ENCODE data around the gene OR7G1. TPM values are rescaled to one million over a fixed set of nuclear protein-coding genes. Genes with fewer than 3 reads are reported as not detected.

OR7G1 gene
- total and polyA plus RNA-seq, 2 of the 4 experiments (the other 2 are of a cell fraction), result not detected

GRCh38 chr19:9130965-9131364, 15.4 kb upstream of the OR7G1 start:
- no peak overlapping the region for H3K56ac ChIP-seq (ENCODE audit: extremely low read depth, insufficient read depth, low read length)
- no peak overlapping the region for H4K91ac ChIP-seq (ENCODE audit: insufficient read depth, low read depth, low read length)
- in situ Hi-C loops (cut with MboI; ENCODE audit: low sequenced_read_pairs) (loop anchor here (10.0 to 25.0 kb wide), 2 partner anchors 664 to 931 kb away; no protein-coding TSS in a partner anchor), dilution Hi-C loops (cut with HindIII; ENCODE audit: low sequenced_read_pairs, unreplicated experiment) (no loop called here), intact Hi-C loops (cut with micrococcal nuclease) (no loop called here)
- no peak overlapping the region for H2AK9ac ChIP-seq (replicated peaks; ENCODE audit: low read depth, low read length, poor library complexity)
- no peaks in the 10 kb centered on the region for H4K20me1 ChIP-seq (ENCODE audit: insufficient read depth, low read length)
- no peak overlapping the region for H3K4me2 ChIP-seq (ENCODE audit: low read depth, low read length)
- no peak overlapping the region for H4K5ac ChIP-seq (ENCODE audit: low read depth, low read length)
- H2AK5ac ChIP-seq (ENCODE audit: low read depth, low read length), result no peak overlapping the region
- H3K9me3 ChIP-seq (ENCODE audit: control insufficient read depth, insufficient read depth, low read length), result no peaks in the 10 kb centered on the region; the same call in 1 of the 2 replicates
- no peak overlapping the region for H4K8ac ChIP-seq (ENCODE audit: low read depth in 2 of 2, low read length in 2 of 2)
- no peak overlapping the region for H2BK15ac ChIP-seq (ENCODE audit: low read depth, low read length)
- no peaks in the 10 kb centered on the region for H3K27me3 ChIP-seq (ENCODE audit: control insufficient read depth, insufficient read depth, low read length)
- no peak overlapping the region for H2BK5ac ChIP-seq (ENCODE audit: low read depth, low read length, poor library complexity, severe bottlenecking)
- no peak overlapping the region for H3K9ac ChIP-seq (ENCODE audit: low read depth, low read length)
- BruUV-seq (replicated peaks), result no TSS peak
- TF ChIP-seq RFX5 (IDR thresholded peaks at IDR 0.05; ENCODE audit: low read depth, low read length), result no peak
- no peak for TF ChIP-seq CHD1 (IDR thresholded peaks at IDR 0.05; ENCODE audit: low read depth, low read length)
- TF ChIP-seq CEBPB (IDR thresholded peaks at IDR 0.05; ENCODE audit: low read depth, low read length), result no peak
- TF ChIP-seq RAD21 (IDR thresholded peaks at IDR 0.05; ENCODE audit: low read length), result no peak
- no peak for TF ChIP-seq MAFK (IDR thresholded peaks at IDR 0.05; ENCODE audit: low read depth, low read length)
- TF ChIP-seq RCOR1 (IDR thresholded peaks at IDR 0.05; ENCODE audit: insufficient replicate concordance, low read length), result no peak
- no peak for TF ChIP-seq CTCF (conservative IDR thresholded peaks at IDR 0.05; ENCODE audit: low read depth, low read length)
- no peaks in the 10 kb centered on the region for H3K9me1 ChIP-seq (ENCODE audit: insufficient read depth, low read length)
- no peak overlapping the region for H3K4ac ChIP-seq (ENCODE audit: low read depth, low read length)
- H2BK20ac ChIP-seq (ENCODE audit: low read depth, low read length), result no peak overlapping the region
- no peak overlapping the region for H3K27ac ChIP-seq (ENCODE audit: insufficient read depth, low read length)
- WGBS, 2 experiments (ENCODE audit: extremely low coverage in 2 of 2, insufficient read length in 1 of 2), result no CpG with 5 or more reads among the region's 1 CpG
- no peak overlapping the region for H2AFZ ChIP-seq (replicated peaks; ENCODE audit: low read length, poor library complexity)
- ChIA-PET CTCF (no interaction called here), POLR2A (ENCODE audit: unreplicated experiment) (no interaction called here)
- no peaks in the 10 kb centered on the region for H3K79me1 ChIP-seq (ENCODE audit: low read depth in 1 of 2, low read length in 2 of 2)
- no peak for ATAC-seq (ENCODE audit: low read depth)
- no peaks in the 10 kb centered on the region for H3K4me1 ChIP-seq (ENCODE audit: control insufficient read depth, insufficient read depth, low read length)
- no peak for DNase-seq
- no peak overlapping the region for H3K14ac ChIP-seq (replicated peaks; ENCODE audit: low read depth, low read length)
- H3K36me3 ChIP-seq (ENCODE audit: control insufficient read depth, insufficient read depth, low read length), result no peaks in the 10 kb centered on the region
- no peak overlapping the region for H3K18ac ChIP-seq (ENCODE audit: low read depth, low read length)
- no peak overlapping the region for H3K4me3 ChIP-seq (ENCODE audit: insufficient read depth, low read depth, low read length)
- no peak overlapping the region for H2BK120ac ChIP-seq (ENCODE audit: low read depth, low read length)
- no peak overlapping the region for H3K23ac ChIP-seq (ENCODE audit: low read depth, low read length)
